SK-N-SH treated with all-trans-retinoic acid at 6 μM for 48 hours (cell line): ENCODE data around the gene SESN3.

Experiments
- ATAC-seq: fragments of 200-7000 bp; cut with Tn5 transposase; 3 replicates; pipeline ENCODE4 v1.9.1; 2020; ENCODE audit warnings: mild to moderate bottlenecking, moderate library complexity
- ARNTL ChIP-seq: fragments of 450-650 bp; formaldehyde crosslinking; IDR thresholded peaks from 2 replicates; pipeline ENCODE4 v1.5.0; 2020; ENCODE audit warnings: low read depth, mild to moderate bottlenecking, moderate library complexity, borderline replicate concordance
- BACH2 ChIP-seq: fragments of 250-450 bp; sonication (Bioruptor Pico); IDR thresholded peaks from 2 replicates; pipeline ENCODE4 v1.9.0; 2021; ENCODE audit warnings: mild to moderate bottlenecking, borderline replicate concordance
- CSDC2 ChIP-seq: fragments of 250-450 bp; sonication (Bioruptor Pico); IDR thresholded peaks from 2 replicates; pipeline ENCODE4 v1.5.0; 2020; ENCODE audit warnings: mild to moderate bottlenecking, moderate library complexity
- ESRRG ChIP-seq: fragments of 250-450 bp; sonication (Bioruptor Pico); IDR thresholded peaks from 2 replicates; pipeline ENCODE4 v1.6.1; 2021; ENCODE audit warnings: mild to moderate bottlenecking
- GLIS3 ChIP-seq: fragments of 250-450 bp; sonication (Bioruptor Pico); IDR thresholded peaks from 2 replicates; pipeline ENCODE4 v1.5.0; 2020; ENCODE audit warnings: mild to moderate bottlenecking, moderate library complexity
- ISL1 ChIP-seq: fragments of 250-450 bp; sonication (Bioruptor Pico); IDR thresholded peaks from 2 replicates; pipeline ENCODE4 v2.1.2; 2022; ENCODE audit warnings: mild to moderate bottlenecking, moderate library complexity
- OSR1 ChIP-seq: fragments of 250-450 bp; sonication (Bioruptor Pico); IDR thresholded peaks from 2 replicates; pipeline ENCODE4 v1.8.0; 2022; ENCODE audit warnings: moderate library complexity, mild to moderate bottlenecking, inconsistent platforms
- PATZ1 ChIP-seq: fragments of 250-450 bp; sonication (Bioruptor Pico); IDR thresholded peaks from 2 replicates; pipeline ENCODE4 v1.8.0; 2020; ENCODE audit warnings: mild to moderate bottlenecking, moderate library complexity, borderline replicate concordance
- POU6F1 ChIP-seq: fragments of 250-450 bp; sonication (Bioruptor Pico); IDR thresholded peaks from 2 replicates; pipeline ENCODE4 v1.8.0; 2021; ENCODE audit warnings: low read depth, mild to moderate bottlenecking, moderate library complexity, borderline replicate concordance
- PPARA ChIP-seq: fragments of 250-450 bp; sonication (Bioruptor Pico); IDR thresholded peaks from 2 replicates; pipeline ENCODE4 v1.5.0; 2020; ENCODE audit warnings: mild to moderate bottlenecking, borderline replicate concordance
- RARB ChIP-seq: fragments of 250-450 bp; sonication (Bioruptor Pico); IDR thresholded peaks from 2 replicates; pipeline ENCODE4 v1.8.0; 2021; ENCODE audit warnings: mild to moderate bottlenecking, moderate library complexity
- TCF4 ChIP-seq: fragments of 250-450 bp; sonication (Bioruptor Pico); IDR thresholded peaks from 2 replicates; pipeline ENCODE4 v1.8.0; 2021; ENCODE audit warnings: mild to moderate bottlenecking, moderate library complexity, borderline replicate concordance
- TOX ChIP-seq: fragments of 250-450 bp; sonication (Bioruptor Pico); IDR thresholded peaks from 2 replicates; pipeline ENCODE4 v1.8.0; 2021; ENCODE audit warnings: mild to moderate bottlenecking, moderate library complexity, borderline replicate concordance
- TSHZ2 ChIP-seq: fragments of 250-450 bp; sonication (Bioruptor Pico); IDR thresholded peaks from 2 replicates; pipeline ENCODE4 v1.5.0; 2020; ENCODE audit warnings: mild to moderate bottlenecking, moderate library complexity
- ZC3H10 ChIP-seq: fragments of 250-450 bp; sonication (Bioruptor Pico); IDR thresholded peaks from 2 replicates; pipeline ENCODE4 v1.5.1; 2021; ENCODE audit warnings: mild to moderate bottlenecking, moderate library complexity
- ZFP3 ChIP-seq: fragments of 250-450 bp; sonication (Bioruptor Pico); IDR thresholded peaks from 2 replicates; pipeline ENCODE4 v1.5.0; 2020; ENCODE audit warnings: mild to moderate bottlenecking, moderate library complexity
- ZFP30 ChIP-seq: fragments of 450-650 bp; formaldehyde crosslinking; IDR thresholded peaks from 2 replicates; pipeline ENCODE4 v1.5.0; 2022; ENCODE audit warnings: mild to moderate bottlenecking, moderate library complexity
- ZNF565 ChIP-seq: fragments of 450-650 bp; formaldehyde crosslinking; conservative IDR thresholded peaks from 2 replicates; pipeline ENCODE4 v1.5.0; 2020; ENCODE audit warnings: low read depth, mild to moderate bottlenecking, moderate library complexity
- ZNF8 ChIP-seq: fragments of 450-650 bp; formaldehyde crosslinking; IDR thresholded peaks from 2 replicates; pipeline ENCODE4 v1.5.0; 2020; ENCODE audit warnings: mild to moderate bottlenecking, moderate library complexity

The SESN3 gene

GRCh38 chr11:95264881-95265280, 33.9 kb upstream of the SESN3 start:
- TF ChIP-seq RARB (CRISPR knock-in tag) = no peak
- TF ChIP-seq ZFP30 (CRISPR knock-in tag) = no peak
- TF ChIP-seq BACH2 (CRISPR knock-in tag) = no peak
- no peak for TF ChIP-seq POU6F1 (CRISPR knock-in tag)
- TF ChIP-seq PPARA (CRISPR knock-in tag) = no peak
- TF ChIP-seq ZC3H10 (CRISPR knock-in tag) = no peak
- TF ChIP-seq ZFP3 (CRISPR knock-in tag) = no peak
- TF ChIP-seq ARNTL (CRISPR knock-in tag) = no peak
- no peak for TF ChIP-seq ZNF565
- no peak for TF ChIP-seq TSHZ2 (CRISPR knock-in tag)
- no peak for TF ChIP-seq GLIS3
- no peak for TF ChIP-seq OSR1 (CRISPR knock-in tag)
- TF ChIP-seq PATZ1 = no peak
- no peak for TF ChIP-seq TCF4 (CRISPR knock-in tag)
- no peak for ATAC-seq

- no peak for TF ChIP-seq ESRRG (CRISPR knock-in tag)
- TF ChIP-seq RARB (CRISPR knock-in tag) = no peak
- no peak for TF ChIP-seq ISL1 (CRISPR knock-in tag)
- no peak for TF ChIP-seq ZC3H10 (CRISPR knock-in tag)
- no peak for TF ChIP-seq ARNTL (CRISPR knock-in tag)
- TF ChIP-seq PATZ1 = no peak
- no peak for TF ChIP-seq ZNF8
- no peak for TF ChIP-seq TCF4 (CRISPR knock-in tag)
- no peak for TF ChIP-seq ZFP3 (CRISPR knock-in tag)
- no peak for TF ChIP-seq ZFP30 (CRISPR knock-in tag)
- TF ChIP-seq BACH2 (CRISPR knock-in tag) = no peak
- TF ChIP-seq TOX = no peak
- TF ChIP-seq CSDC2 = no peak
- ATAC-seq = no peak
Observed at GRCh38 chr11:95262994-95263765, 32.2 kb upstream of the SESN3 start.

DNA sequence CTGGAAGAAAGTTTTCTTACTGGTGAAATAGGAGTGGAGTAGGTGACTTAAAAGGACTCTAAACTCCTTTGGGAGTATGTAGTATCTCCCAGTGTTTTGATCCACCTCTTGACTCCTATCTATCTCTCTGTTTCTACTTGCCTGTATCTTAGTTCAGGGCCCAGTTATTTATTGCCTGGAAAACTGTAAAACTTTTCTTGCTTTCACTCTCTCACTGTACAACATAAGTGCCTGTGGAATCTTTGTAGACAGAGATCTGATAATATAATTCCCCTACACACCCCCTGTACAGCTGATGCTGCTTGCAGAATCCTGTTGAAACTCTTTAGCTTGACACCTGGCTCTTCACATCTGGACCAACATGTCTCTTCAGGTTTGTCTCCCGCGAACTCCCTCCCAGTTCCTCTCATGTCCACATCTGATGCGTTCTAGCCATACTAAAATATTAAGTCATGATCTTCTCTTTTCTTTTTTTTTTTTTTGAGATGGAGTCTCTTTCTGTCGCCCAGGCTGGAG, 26.5 kb upstream of the SESN3 start:
- no peak for TF ChIP-seq POU6F1 (CRISPR knock-in tag)
- TF ChIP-seq ZFP30 (CRISPR knock-in tag) = no peak
- TF ChIP-seq CSDC2 = no peak
- TF ChIP-seq PPARA (CRISPR knock-in tag) = no peak
- no peak for TF ChIP-seq GLIS3
- TF ChIP-seq ZFP3 (CRISPR knock-in tag) = no peak
- no peak for TF ChIP-seq TOX
- no peak for TF ChIP-seq ZC3H10 (CRISPR knock-in tag)
- no peak for TF ChIP-seq ARNTL (CRISPR knock-in tag)
- TF ChIP-seq OSR1 (CRISPR knock-in tag) = no peak
- no peak for ATAC-seq
